ENCODE results near the gene MED16.

The MED16 gene

DNA sequence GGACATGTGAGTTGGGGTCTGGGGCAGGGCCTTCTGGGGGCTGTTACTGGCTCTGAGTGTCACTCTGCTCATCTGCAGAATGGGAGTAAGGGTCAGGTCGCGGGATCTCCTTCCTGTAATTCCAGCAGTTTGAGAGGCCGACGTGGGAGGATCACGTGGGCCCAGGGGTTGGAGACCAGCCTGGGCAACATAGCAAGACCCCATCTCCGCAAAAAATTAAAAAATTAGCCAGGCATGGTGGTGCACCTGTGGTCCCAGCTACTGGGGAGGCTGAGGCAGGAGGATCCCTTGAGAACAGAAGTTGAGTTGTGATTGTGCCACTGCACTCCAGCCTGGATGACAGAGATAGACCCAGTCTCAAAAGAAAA lies 36.9 kb upstream of the MED16 start:
- TF ChIP-seq EZH2phosphoT487 (IDR thresholded peaks at IDR 0.05; ENCODE audit: borderline replicate concordance) = no peak
- TF ChIP-seq, protein P1, sequence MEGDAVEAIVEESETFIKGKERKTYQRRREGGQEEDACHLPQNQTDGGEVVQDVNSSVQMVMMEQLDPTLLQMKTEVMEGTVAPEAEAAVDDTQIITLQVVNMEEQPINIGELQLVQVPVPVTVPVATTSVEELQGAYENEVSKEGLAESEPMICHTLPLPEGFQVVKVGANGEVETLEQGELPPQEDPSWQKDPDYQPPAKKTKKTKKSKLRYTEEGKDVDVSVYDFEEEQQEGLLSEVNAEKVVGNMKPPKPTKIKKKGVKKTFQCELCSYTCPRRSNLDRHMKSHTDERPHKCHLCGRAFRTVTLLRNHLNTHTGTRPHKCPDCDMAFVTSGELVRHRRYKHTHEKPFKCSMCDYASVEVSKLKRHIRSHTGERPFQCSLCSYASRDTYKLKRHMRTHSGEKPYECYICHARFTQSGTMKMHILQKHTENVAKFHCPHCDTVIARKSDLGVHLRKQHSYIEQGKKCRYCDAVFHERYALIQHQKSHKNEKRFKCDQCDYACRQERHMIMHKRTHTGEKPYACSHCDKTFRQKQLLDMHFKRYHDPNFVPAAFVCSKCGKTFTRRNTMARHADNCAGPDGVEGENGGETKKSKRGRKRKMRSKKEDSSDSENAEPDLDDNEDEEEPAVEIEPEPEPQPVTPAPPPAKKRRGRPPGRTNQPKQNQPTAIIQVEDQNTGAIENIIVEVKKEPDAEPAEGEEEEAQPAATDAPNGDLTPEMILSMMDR (conservative IDR thresholded peaks at IDR 0.05; ENCODE audit: low read length) = no peak
- no peak overlapping the region for H3K4me2 ChIP-seq (ENCODE audit: low read depth, low read length, poor library complexity, severe bottlenecking)
- no peaks in the 10 kb centered on the region for H3K9me2 ChIP-seq (replicated peaks; ENCODE audit: low read depth, low read length)
- H2AFZ ChIP-seq (ENCODE audit: low read length) = no peak overlapping the region
- H3K4me1 ChIP-seq (ENCODE audit: insufficient read depth, low read length, poor library complexity, severe bottlenecking) = no peaks in the 10 kb centered on the region
- no peaks in the 10 kb centered on the region for H3F3A ChIP-seq (ENCODE audit: low read depth)
- H3K79me2 ChIP-seq (ENCODE audit: insufficient read depth, low read length) = peaks cover 48% of the 10 kb centered on the region
- peaks cover 5% of the 10 kb centered on the region for H3K27me3 ChIP-seq (ENCODE audit: insufficient read depth, low read length, poor library complexity, severe bottlenecking)
- H3K9me3 ChIP-seq (ENCODE audit: insufficient read depth, low read depth, low read length) = no peaks in the 10 kb centered on the region
- H3K4me3 ChIP-seq (ENCODE audit: low read length, poor library complexity, severe bottlenecking) = no peak overlapping the region
- peaks cover 4% of the 10 kb centered on the region; the same call in 1 of the 2 replicates for H3K36me3 ChIP-seq (ENCODE audit: insufficient read depth, low read length)
- H4K20me1 ChIP-seq (ENCODE audit: insufficient read depth, low read length, poor library complexity, severe bottlenecking) = peaks cover 12% of the 10 kb centered on the region
- no peak overlapping the region for H3K9ac ChIP-seq (ENCODE audit: low read depth, low read length, poor library complexity, severe bottlenecking)

DNA sequence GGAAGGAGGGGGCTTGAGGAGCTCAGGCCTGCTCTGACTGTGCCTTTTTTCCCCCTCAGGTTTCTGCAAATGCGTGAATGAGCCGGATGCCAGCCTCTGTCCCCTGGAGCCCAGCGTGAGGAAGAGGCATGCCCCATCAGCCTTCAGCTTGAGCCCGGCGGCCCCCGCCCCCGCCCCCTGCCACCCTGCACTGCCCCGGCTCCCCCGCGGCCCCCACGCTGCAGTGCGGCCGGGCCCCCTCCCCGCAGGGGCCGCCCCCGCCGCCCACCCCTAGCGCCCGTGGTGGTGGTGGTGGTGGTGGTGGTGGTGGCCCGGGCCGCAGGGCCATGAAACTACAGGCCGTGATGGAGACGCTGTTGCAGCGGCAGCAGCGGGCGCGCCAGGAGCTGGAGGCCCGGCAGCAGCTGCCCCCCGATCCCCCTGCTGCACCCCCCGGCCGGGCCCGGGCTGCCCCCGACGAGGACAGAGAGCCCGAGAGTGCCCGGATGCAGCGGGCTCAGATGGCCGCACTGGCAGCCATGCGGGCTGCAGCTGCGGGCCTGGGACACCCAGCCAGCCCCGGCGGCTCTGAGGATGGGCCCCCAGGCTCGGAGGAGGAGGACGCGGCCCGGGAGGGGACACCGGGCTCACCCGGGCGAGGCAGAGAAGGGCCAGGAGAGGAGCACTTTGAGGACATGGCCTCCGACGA lies 36.4 kb upstream of the MED16 start:
- no peaks in the 10 kb centered on the region for H3K9me3 ChIP-seq (ENCODE audit: insufficient read depth, low read depth, low read length)
- no peak for TF ChIP-seq EZH2phosphoT487 (IDR thresholded peaks at IDR 0.05; ENCODE audit: borderline replicate concordance)
- TF ChIP-seq, protein P1 (conservative IDR thresholded peaks at IDR 0.05; ENCODE audit: low read length) = no peak
- no peak overlapping the region for H3K9ac ChIP-seq (ENCODE audit: low read depth, low read length, poor library complexity, severe bottlenecking)
- H3K4me2 ChIP-seq (ENCODE audit: low read depth, low read length, poor library complexity, severe bottlenecking) = no peak overlapping the region
- H3K4me1 ChIP-seq (ENCODE audit: insufficient read depth, low read length, poor library complexity, severe bottlenecking) = no peaks in the 10 kb centered on the region
- no peak overlapping the region for H2AFZ ChIP-seq (ENCODE audit: low read length)
- no peaks in the 10 kb centered on the region for H3F3A ChIP-seq (ENCODE audit: low read depth)
- no peaks in the 10 kb centered on the region for H3K9me2 ChIP-seq (replicated peaks; ENCODE audit: low read depth, low read length)
- H3K36me3 ChIP-seq (ENCODE audit: insufficient read depth, low read length) = peaks cover 4% of the 10 kb centered on the region; the same call in 1 of the 2 replicates
- H3K79me2 ChIP-seq (ENCODE audit: insufficient read depth, low read length) = peaks cover 47% of the 10 kb centered on the region
- peaks cover 5% of the 10 kb centered on the region for H3K27me3 ChIP-seq (ENCODE audit: insufficient read depth, low read length, poor library complexity, severe bottlenecking)
- H4K20me1 ChIP-seq (ENCODE audit: insufficient read depth, low read length, poor library complexity, severe bottlenecking) = peaks cover 11% of the 10 kb centered on the region
- no peak overlapping the region for H3K4me3 ChIP-seq (ENCODE audit: low read length, poor library complexity, severe bottlenecking)

DNA sequence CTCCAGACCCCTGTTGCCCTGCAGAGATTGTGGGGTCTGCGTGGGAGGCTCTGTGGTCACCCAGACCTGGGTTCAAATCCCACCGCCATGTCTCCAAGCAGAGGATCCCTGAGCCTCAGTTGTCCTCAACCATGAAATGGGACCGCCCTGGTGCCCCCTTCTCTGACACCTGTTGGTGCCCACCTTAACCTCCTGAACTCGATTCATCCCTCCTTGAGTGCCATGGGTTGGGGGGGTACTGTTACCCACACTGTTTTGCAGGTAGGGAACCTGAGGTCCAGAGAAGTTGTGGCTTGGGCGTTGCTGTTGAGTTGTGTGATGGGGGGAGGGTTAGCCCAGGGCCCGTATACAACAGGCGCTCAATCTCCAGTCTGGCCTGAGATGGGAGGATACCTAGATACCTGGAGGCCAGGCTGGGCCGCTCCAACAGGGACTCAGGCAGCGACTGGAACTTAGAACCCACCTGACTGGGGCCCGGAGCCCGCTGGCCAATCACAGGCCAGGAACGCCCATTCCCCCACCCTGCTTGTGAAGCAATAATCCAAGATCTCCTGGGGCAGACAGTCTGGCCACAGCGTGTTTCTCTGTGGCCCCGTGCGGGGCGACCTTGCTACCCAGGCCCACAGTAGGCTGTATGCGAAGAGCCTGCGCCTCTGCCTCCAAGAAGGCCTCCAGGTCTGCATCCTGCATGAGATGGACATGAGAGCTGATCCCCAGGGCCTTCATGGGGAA lies 35.6 kb upstream of the MED16 start:
- TF ChIP-seq EZH2phosphoT487 (IDR thresholded peaks at IDR 0.05; ENCODE audit: borderline replicate concordance) = no peak
- TF ChIP-seq, protein P1 (conservative IDR thresholded peaks at IDR 0.05; ENCODE audit: low read length) = no peak
- Histone ChIP-seq H3K27me3 (ENCODE audit: insufficient read depth, low read length, poor library complexity, severe bottlenecking) (peaks cover 5% of the 10 kb centered on the region), H3K9me2 (replicated peaks; ENCODE audit: low read depth, low read length) (no peaks in the 10 kb centered on the region), H3K4me1 (ENCODE audit: insufficient read depth, low read length, poor library complexity, severe bottlenecking) (no peaks in the 10 kb centered on the region), H3K9ac (ENCODE audit: low read depth, low read length, poor library complexity, severe bottlenecking) (no peak overlapping the region), H3K4me2 (ENCODE audit: low read depth, low read length, poor library complexity, severe bottlenecking) (peak overlapping the region; percentile 81), H3K79me2 (ENCODE audit: insufficient read depth, low read length) (peaks cover 43% of the 10 kb centered on the region), H3K36me3 (ENCODE audit: insufficient read depth, low read length) (peaks cover 4% of the 10 kb centered on the region; the same call in 1 of the 2 replicates), H3K4me3 (ENCODE audit: low read length, poor library complexity, severe bottlenecking) (no peak overlapping the region), H3F3A (ENCODE audit: low read depth) (no peaks in the 10 kb centered on the region), H2AFZ (ENCODE audit: low read length) (no peak overlapping the region), H4K20me1 (ENCODE audit: insufficient read depth, low read length, poor library complexity, severe bottlenecking) (peaks cover 8% of the 10 kb centered on the region), H3K9me3 (ENCODE audit: insufficient read depth, low read depth, low read length) (no peaks in the 10 kb centered on the region)
